HCT116 (cell line): ENCODE data around the gene PHYKPL. TPM values are rescaled to one million over a fixed set of nuclear protein-coding genes. Genes with fewer than 3 reads are reported as not detected.

ENCODE experiments used
- ATAC-seq: fragments of 200-7000 bp; cut with Tn5 transposase; 2 replicates; pipeline ENCODE4 v1.9.1; 2020; ENCODE audit warnings: mild to moderate bottlenecking, moderate library complexity
- BruUV-seq: library from RNA; stranded (reverse); fragments of 400-500 nt; replicated peaks from 2 replicates; lab custom pipeline; 2021; lab: Mats Ljungman, UMichigan
- CTCF ChIA-PET: fragments of 300-600 bp; sonication (Branson Sonifier 250); formaldehyde crosslinking; loops from one replicate; lab custom pipeline; 2021; ENCODE audit warnings: antibody characterized with exemption; lab: Charles Lee
- POLR2A ChIA-PET: fragments of 300-600, 350-600 bp; sonication (Branson Sonifier 250); formaldehyde crosslinking; loops from one replicate; lab custom pipeline; 2021; ENCODE audit warnings: antibody characterized with exemption; lab: Charles Lee
- RAD21 ChIA-PET, 2 experiments: fragments of 300-600 bp; sonication (Branson Sonifier 250); formaldehyde crosslinking; loops; one replicate each; lab custom pipeline; 2023; ENCODE audit warnings: low total read pairs in 2 of 2; ENCODE audit not compliant: uncharacterized antibody in 2 of 2, unreplicated experiment in 2 of 2, low non-redundant PET in 1 of 2; lab: Charles Lee
- DNase-seq: peaks from one replicate; pipeline ENCODE4 v3.0.0-alpha.2; 2010; ENCODE audit warnings: low read depth, low spot score
- H2AFZ ChIP-seq: fragments of 200-600 bp; shearing (Covaris generic), sonication (generic); 2 replicates; pipeline ENCODE4 v1.6.1; 2017; ENCODE audit warnings: low read depth, mixed run types, mixed read lengths, antibody characterized with exemption, low read length; ENCODE audit not compliant: poor library complexity, severe bottlenecking
- H3K27ac ChIP-seq: 2 replicates; pipeline ENCODE4 v1.5.1; 2012; ENCODE audit warnings: low read depth, low read length
- H3K27me3 ChIP-seq: fragments of 200-600 bp; sonication (generic); 2 replicates; pipeline ENCODE4 v1.6.1; 2016; ENCODE audit warnings: mixed run types, low read length, mixed read lengths; ENCODE audit not compliant: insufficient read depth
- H3K36me3 ChIP-seq, 2 experiments: fragments of 200-500 bp in 1 of 2; fragments of 200-600 bp in 1 of 2; sonication (Bioruptor generic) in 1 of 2; sonication (generic) in 1 of 2; 2 replicates each; pipeline versions ENCODE4 v1.5.1 to v1.6.1; 2014 to 2016; ENCODE audit warnings: low read length in 2 of 2, inconsistent platforms in 1 of 2, mixed read lengths in 1 of 2, mixed run types in 1 of 2; ENCODE audit not compliant: insufficient read depth in 2 of 2, control insufficient read depth in 1 of 2
- H3K4me1 ChIP-seq, 2 experiments: fragments of 200-600 bp in 1 of 2; sonication (generic) in 1 of 2; 2 replicates each; pipeline versions ENCODE4 v1.5.1 to v1.6.1; 2012 to 2017; ENCODE audit warnings: low read length in 2 of 2, inconsistent platforms in 1 of 2, mild to moderate bottlenecking in 1 of 2, mixed read lengths in 1 of 2, mixed run types in 1 of 2, moderate library complexity in 1 of 2; ENCODE audit not compliant: insufficient read depth in 2 of 2, control insufficient read depth in 1 of 2
- H3K4me2 ChIP-seq: fragments of 200-600 bp; sonication (generic); 2 replicates; pipeline ENCODE4 v1.6.1; 2017; ENCODE audit warnings: mixed run types, low read length, mixed read lengths
- H3K4me3 ChIP-seq, 2 experiments: fragments of 200-600 bp in 1 of 2; sonication (generic) in 1 of 2; replicated peaks in 1 of 2; 2 replicates each; pipeline ENCODE4 v1.5.1; 2011 to 2016; ENCODE audit warnings: low read length in 2 of 2, control low read depth in 1 of 2, low read depth in 1 of 2, mild to moderate bottlenecking in 1 of 2, mixed read lengths in 1 of 2, mixed run types in 1 of 2
- H3K79me2 ChIP-seq: fragments of 200-600 bp; sonication (generic); 2 replicates; pipeline ENCODE4 v1.6.1; 2017; ENCODE audit warnings: mild to moderate bottlenecking, mixed run types, low read length, moderate library complexity, mixed read lengths; ENCODE audit not compliant: insufficient read depth
- H3K9ac ChIP-seq: fragments of 200-600 bp; sonication (generic); 2 replicates; pipeline ENCODE4 v1.6.1; 2016; ENCODE audit warnings: low read length, mixed read lengths
- H3K9me2 ChIP-seq: fragments of 200-600 bp; sonication (generic), shearing (Covaris generic); 2 replicates; pipeline ENCODE4 v1.6.1; 2017; ENCODE audit warnings: mixed run types, mild to moderate bottlenecking, moderate library complexity; ENCODE audit not compliant: insufficient read depth
- H3K9me3 ChIP-seq, 2 experiments: fragments of 200-500 bp in 1 of 2; fragments of 200-600 bp in 1 of 2; sonication (Bioruptor generic) in 1 of 2; sonication (generic) in 1 of 2; 2 replicates each; pipeline ENCODE4 v1.6.1; 2014 to 2017; ENCODE audit warnings: low read length in 2 of 2, mixed read lengths in 2 of 2, inconsistent platforms in 1 of 2, low read depth in 1 of 2, mild to moderate bottlenecking in 1 of 2, mixed run types in 1 of 2, moderate library complexity in 1 of 2; ENCODE audit not compliant: control insufficient read depth in 1 of 2, insufficient read depth in 1 of 2
- H4K20me1 ChIP-seq: fragments of 200-600 bp; sonication (generic), shearing (Covaris generic); 2 replicates; pipeline ENCODE4 v1.6.1; 2017; ENCODE audit warnings: mixed run types, mild to moderate bottlenecking, moderate library complexity; ENCODE audit not compliant: insufficient read depth
- CEBPB ChIP-seq: IDR thresholded peaks from 2 replicates; pipeline ENCODE4 v1.6.1; 2012; ENCODE audit warnings: low read depth
- EGR1 ChIP-seq: IDR thresholded peaks from 2 replicates; pipeline ENCODE4 v1.6.1; 2012; ENCODE audit warnings: low read depth
- SP1 ChIP-seq: IDR thresholded peaks from 2 replicates; pipeline ENCODE4 v1.6.1; 2012; ENCODE audit warnings: low read depth
- intact Hi-C: fragments of 100-400 bp; cut with micrococcal nuclease; formaldehyde crosslinking; loops from 2 replicates; pipeline ENCODE4 v1.10.0; 2022
- total RNA-seq: library from RNA; stranded (reverse); gene quantifications from one replicate; pipeline ENCODE4 v1.2.1, GENCODE V29; 2021; ENCODE audit not compliant: unreplicated experiment
- TF ChIP-seq, protein P1 (sequence below): IDR thresholded peaks from 2 replicates; pipeline ENCODE4 v1.6.1; 2012; ENCODE audit warnings: low read depth
- TF ChIP-seq, protein P2 (sequence below): IDR thresholded peaks from 2 replicates; pipeline ENCODE4 v1.6.1; 2011; ENCODE audit warnings: mild to moderate bottlenecking, low read length, moderate library complexity; ENCODE audit not compliant: insufficient replicate concordance; ENCODE audit errors: extremely low read depth

PHYKPL gene
- total RNA-seq, 1 experiment from 2014 or later: 57.8 TPM

DNA sequence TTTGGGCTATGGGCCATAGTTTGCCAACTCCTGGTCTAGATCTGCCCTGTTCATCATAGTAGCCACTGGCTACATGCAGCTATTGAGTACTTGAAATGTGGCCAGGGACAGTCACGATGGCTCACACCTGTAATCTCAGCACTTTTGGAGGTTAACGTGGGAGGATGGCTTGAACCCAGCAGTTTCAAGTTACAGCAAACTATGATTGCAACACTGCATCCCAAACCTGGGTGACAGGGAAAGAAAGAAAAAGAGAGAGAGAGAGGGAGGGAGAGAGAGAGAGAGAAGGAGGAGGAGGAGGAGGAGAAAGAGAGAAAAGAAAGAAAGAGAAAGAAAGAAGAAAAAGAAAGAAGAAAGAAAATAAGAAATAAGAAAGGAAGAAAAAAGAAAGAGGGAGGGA, 40.4 kb downstream of the PHYKPL start:
- Histone ChIP-seq H3K9me3 (peaks cover 0 to 3% of the 10 kb centered on the region in 2 experiments; a peak in 1 of 4 replicates), H3K4me3 (no peak overlapping the region), H3K27me3 (no peaks in the 10 kb centered on the region), H3K4me1 (no peaks in the 10 kb centered on the region), H3K36me3 (no peaks in the 10 kb centered on the region), H3K9ac (no peak overlapping the region), H3K79me2 (no peaks in the 10 kb centered on the region), H3K9me2 (no peaks in the 10 kb centered on the region), H3K27ac (no peak overlapping the region), H4K20me1 (no peaks in the 10 kb centered on the region), H3K4me2 (no peak overlapping the region), H2AFZ (no peak overlapping the region)
- TF ChIP-seq, protein P1, sequence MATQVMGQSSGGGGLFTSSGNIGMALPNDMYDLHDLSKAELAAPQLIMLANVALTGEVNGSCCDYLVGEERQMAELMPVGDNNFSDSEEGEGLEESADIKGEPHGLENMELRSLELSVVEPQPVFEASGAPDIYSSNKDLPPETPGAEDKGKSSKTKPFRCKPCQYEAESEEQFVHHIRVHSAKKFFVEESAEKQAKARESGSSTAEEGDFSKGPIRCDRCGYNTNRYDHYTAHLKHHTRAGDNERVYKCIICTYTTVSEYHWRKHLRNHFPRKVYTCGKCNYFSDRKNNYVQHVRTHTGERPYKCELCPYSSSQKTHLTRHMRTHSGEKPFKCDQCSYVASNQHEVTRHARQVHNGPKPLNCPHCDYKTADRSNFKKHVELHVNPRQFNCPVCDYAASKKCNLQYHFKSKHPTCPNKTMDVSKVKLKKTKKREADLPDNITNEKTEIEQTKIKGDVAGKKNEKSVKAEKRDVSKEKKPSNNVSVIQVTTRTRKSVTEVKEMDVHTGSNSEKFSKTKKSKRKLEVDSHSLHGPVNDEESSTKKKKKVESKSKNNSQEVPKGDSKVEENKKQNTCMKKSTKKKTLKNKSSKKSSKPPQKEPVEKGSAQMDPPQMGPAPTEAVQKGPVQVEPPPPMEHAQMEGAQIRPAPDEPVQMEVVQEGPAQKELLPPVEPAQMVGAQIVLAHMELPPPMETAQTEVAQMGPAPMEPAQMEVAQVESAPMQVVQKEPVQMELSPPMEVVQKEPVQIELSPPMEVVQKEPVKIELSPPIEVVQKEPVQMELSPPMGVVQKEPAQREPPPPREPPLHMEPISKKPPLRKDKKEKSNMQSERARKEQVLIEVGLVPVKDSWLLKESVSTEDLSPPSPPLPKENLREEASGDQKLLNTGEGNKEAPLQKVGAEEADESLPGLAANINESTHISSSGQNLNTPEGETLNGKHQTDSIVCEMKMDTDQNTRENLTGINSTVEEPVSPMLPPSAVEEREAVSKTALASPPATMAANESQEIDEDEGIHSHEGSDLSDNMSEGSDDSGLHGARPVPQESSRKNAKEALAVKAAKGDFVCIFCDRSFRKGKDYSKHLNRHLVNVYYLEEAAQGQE: no peak
- TF ChIP-seq CEBPB (peak; percentile 79), EGR1 (peak; percentile 36; the same call in 1 of the 2 replicates), SP1 (no peak)
- TF ChIP-seq, protein P2, sequence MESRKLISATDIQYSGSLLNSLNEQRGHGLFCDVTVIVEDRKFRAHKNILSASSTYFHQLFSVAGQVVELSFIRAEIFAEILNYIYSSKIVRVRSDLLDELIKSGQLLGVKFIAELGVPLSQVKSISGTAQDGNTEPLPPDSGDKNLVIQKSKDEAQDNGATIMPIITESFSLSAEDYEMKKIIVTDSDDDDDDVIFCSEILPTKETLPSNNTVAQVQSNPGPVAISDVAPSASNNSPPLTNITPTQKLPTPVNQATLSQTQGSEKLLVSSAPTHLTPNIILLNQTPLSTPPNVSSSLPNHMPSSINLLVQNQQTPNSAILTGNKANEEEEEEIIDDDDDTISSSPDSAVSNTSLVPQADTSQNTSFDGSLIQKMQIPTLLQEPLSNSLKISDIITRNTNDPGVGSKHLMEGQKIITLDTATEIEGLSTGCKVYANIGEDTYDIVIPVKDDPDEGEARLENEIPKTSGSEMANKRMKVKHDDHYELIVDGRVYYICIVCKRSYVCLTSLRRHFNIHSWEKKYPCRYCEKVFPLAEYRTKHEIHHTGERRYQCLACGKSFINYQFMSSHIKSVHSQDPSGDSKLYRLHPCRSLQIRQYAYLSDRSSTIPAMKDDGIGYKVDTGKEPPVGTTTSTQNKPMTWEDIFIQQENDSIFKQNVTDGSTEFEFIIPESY: no peak
- no peak for DNase-seq
- ChIA-PET POLR2A (no interaction called here), RAD21 (no interaction called here), CTCF (no interaction called here)
- no TSS peak for BruUV-seq
- ATAC-seq: no peak
- intact Hi-C loops: no loop called here
